GM12878 (cell line): ENCODE measurements around the gene USP17L20.
"Not testable (repeated sequence)": the region's sequence is repeated elsewhere in the genome, so short reads cannot be mapped to it uniquely, and the experiment has no call there.

Source experiments
- BRCA1 ChIP-seq: IDR thresholded peaks from 2 replicates; pipeline ENCODE4 v1.6.1; 2011; ENCODE audit warnings: low read depth, low read length, improper control_type of control experiment
- CHD1 ChIP-seq: IDR thresholded peaks from 2 replicates; pipeline ENCODE4 v1.6.1; 2012; ENCODE audit warnings: low read depth, low read length, improper control_type of control experiment
- GATAD2B ChIP-seq: fragments of 450-650 bp; conservative IDR thresholded peaks from 2 replicates; pipeline ENCODE4 v1.6.1; 2017; ENCODE audit warnings: low read depth, mild to moderate bottlenecking, moderate library complexity
- IKZF2 ChIP-seq, 2 experiments: fragments of 450-650 bp; IDR thresholded peaks; 2 replicates each; pipeline ENCODE4 v1.6.1; 2017; ENCODE audit warnings: mild to moderate bottlenecking in 2 of 2, moderate library complexity in 2 of 2
- NFIC ChIP-seq: IDR thresholded peaks from 2 replicates; pipeline ENCODE4 v1.6.1; 2012; ENCODE audit warnings: low read depth, mild to moderate bottlenecking, inconsistent platforms, low read length, moderate library complexity
- POLR2AphosphoS5 ChIP-seq: IDR thresholded peaks from 2 replicates; pipeline ENCODE4 v1.6.1; 2011; ENCODE audit warnings: mild to moderate bottlenecking, low read length, inconsistent platforms
- RAD21 ChIP-seq: IDR thresholded peaks from 2 replicates; pipeline ENCODE4 v1.6.1; 2011; ENCODE audit warnings: mild to moderate bottlenecking, low read depth, low read length, moderate library complexity; ENCODE audit not compliant: insufficient read depth
- SREBF2 ChIP-seq: IDR thresholded peaks from 2 replicates; pipeline ENCODE4 v1.6.1; 2012; ENCODE audit warnings: mild to moderate bottlenecking, low read length
- TCF7 ChIP-seq: IDR thresholded peaks from 2 replicates; pipeline ENCODE4 v1.6.1; 2014; ENCODE audit warnings: antibody characterized with exemption, borderline replicate concordance
- ZSCAN29 ChIP-seq: fragments of 450-650 bp; IDR thresholded peaks from 2 replicates; pipeline ENCODE4 v1.6.1; 2017; ENCODE audit warnings: mild to moderate bottlenecking, moderate library complexity
- TF ChIP-seq, protein P1 (sequence below), 3 experiments: IDR thresholded peaks in 2 of 3; conservative IDR thresholded peaks in 1 of 3; 2 replicates each; pipeline ENCODE4 v1.5.1; 2011; ENCODE audit warnings: low read depth in 3 of 3, low read length in 3 of 3, mild to moderate bottlenecking in 3 of 3, control low read depth in 2 of 3, moderate library complexity in 2 of 3, inconsistent platforms in 1 of 3, mixed read lengths in 1 of 3; ENCODE audit not compliant: control insufficient read depth in 2 of 3, insufficient read depth in 1 of 3; ENCODE audit errors: extremely low read depth in 1 of 3

DNA sequence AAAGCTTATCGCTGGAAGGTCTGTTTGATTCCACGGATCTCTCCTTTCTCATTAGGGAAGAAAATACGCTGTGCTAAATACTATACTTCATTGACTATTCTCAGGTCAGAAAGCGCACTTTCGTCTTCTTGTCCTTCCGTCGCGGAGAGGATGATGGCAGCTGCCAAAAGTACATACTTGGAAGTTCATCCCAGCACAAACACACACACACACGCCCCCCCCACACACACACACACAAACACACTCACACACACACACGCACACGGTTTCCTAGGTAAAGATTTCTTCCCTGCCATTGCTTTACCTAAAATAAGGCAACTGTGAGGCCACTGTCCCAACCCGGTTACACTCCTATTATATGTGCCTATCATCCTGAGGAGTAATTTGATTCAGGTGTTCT lies 19.5 kb upstream of the USP17L20 start:
- TF ChIP-seq RAD21; TCF7; SREBF2; IKZF2 (IDR thresholded peaks at IDR 0.05); NFIC; GATAD2B; BRCA1; ZSCAN29; CHD1; POLR2AphosphoS5: not testable (repeated sequence)
- TF ChIP-seq, protein P1, sequence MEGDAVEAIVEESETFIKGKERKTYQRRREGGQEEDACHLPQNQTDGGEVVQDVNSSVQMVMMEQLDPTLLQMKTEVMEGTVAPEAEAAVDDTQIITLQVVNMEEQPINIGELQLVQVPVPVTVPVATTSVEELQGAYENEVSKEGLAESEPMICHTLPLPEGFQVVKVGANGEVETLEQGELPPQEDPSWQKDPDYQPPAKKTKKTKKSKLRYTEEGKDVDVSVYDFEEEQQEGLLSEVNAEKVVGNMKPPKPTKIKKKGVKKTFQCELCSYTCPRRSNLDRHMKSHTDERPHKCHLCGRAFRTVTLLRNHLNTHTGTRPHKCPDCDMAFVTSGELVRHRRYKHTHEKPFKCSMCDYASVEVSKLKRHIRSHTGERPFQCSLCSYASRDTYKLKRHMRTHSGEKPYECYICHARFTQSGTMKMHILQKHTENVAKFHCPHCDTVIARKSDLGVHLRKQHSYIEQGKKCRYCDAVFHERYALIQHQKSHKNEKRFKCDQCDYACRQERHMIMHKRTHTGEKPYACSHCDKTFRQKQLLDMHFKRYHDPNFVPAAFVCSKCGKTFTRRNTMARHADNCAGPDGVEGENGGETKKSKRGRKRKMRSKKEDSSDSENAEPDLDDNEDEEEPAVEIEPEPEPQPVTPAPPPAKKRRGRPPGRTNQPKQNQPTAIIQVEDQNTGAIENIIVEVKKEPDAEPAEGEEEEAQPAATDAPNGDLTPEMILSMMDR (IDR thresholded peaks at IDR 0.05 in 2 of 3, conservative IDR thresholded peaks at IDR 0.05 in 1 of 3; ENCODE audit: control insufficient read depth in 2 of 3, extremely low read depth in 1 of 3, insufficient read depth in 1 of 3, low read depth in 3 of 3, low read length in 3 of 3), result not testable (repeated sequence)
